ENCODE measurements around the gene CPAMD8.

CPAMD8 gene

GRCh38 chr19:16897029-16897855, 129.4 kb downstream of the CPAMD8 start:
- peak overlapping the region in 1 of 2 donors; percentile 75 for H3K4me3 ChIP-seq (ENCODE audit: low read depth in 1 of 2, low read length in 2 of 2)
- H3K9me3 ChIP-seq (ENCODE audit: control insufficient read depth in 1 of 2, low read length in 2 of 2) = no peaks in the 10 kb centered on the region
- no peaks in the 10 kb centered on the region for H3K36me3 ChIP-seq (ENCODE audit: control insufficient read depth in 1 of 2, insufficient read depth in 2 of 2, low read length in 2 of 2)
- H3K27ac ChIP-seq (ENCODE audit: low read length) = no peak overlapping the region
- peaks cover 0 to 6% of the 10 kb centered on the region in 2 donors for H3K4me1 ChIP-seq (ENCODE audit: control insufficient read depth in 1 of 2, insufficient read depth in 2 of 2, low read length in 2 of 2)
- H3K27me3 ChIP-seq (ENCODE audit: low read depth, low read length) = no peaks in the 10 kb centered on the region

- Histone ChIP-seq H3K27ac (ENCODE audit: low read length) (no peak overlapping the region), H3K9me3 (ENCODE audit: control insufficient read depth in 1 of 2, low read length in 2 of 2) (no peaks in the 10 kb centered on the region), H3K27me3 (ENCODE audit: low read depth, low read length) (no peaks in the 10 kb centered on the region), H3K4me1 (ENCODE audit: control insufficient read depth in 1 of 2, insufficient read depth in 2 of 2, low read length in 2 of 2) (peaks cover 0 to 6% of the 10 kb centered on the region in 2 donors), H3K36me3 (ENCODE audit: control insufficient read depth in 1 of 2, insufficient read depth in 2 of 2, low read length in 2 of 2) (no peaks in the 10 kb centered on the region), H3K4me3 (ENCODE audit: low read depth in 1 of 2, low read length in 2 of 2) (peak overlapping the region; percentile 30 to 67)
Observed at GRCh38 chr19:16896146-16897028, 130.2 kb downstream of the CPAMD8 start.

- H3K27me3 ChIP-seq (ENCODE audit: low read depth, low read length) = no peaks in the 10 kb centered on the region
- peak overlapping the region; percentile 18 to 67 for H3K4me3 ChIP-seq (ENCODE audit: low read depth in 1 of 2, low read length in 2 of 2)
- H3K27ac ChIP-seq (ENCODE audit: low read length) = no peak overlapping the region
Observed at GRCh38 chr19:16895467-16896145, 131.0 kb downstream of the CPAMD8 start.

GRCh38 chr19:16894080-16894479, 132.5 kb downstream of the CPAMD8 start:
- Histone ChIP-seq H3K9me3 (ENCODE audit: control insufficient read depth in 1 of 2, low read length in 2 of 2) (no peaks in the 10 kb centered on the region), H3K36me3 (ENCODE audit: control insufficient read depth in 1 of 2, insufficient read depth in 2 of 2, low read length in 2 of 2) (no peaks in the 10 kb centered on the region), H3K4me3 (ENCODE audit: low read depth in 1 of 2, low read length in 2 of 2) (no peak overlapping the region), H3K27me3 (ENCODE audit: low read depth, low read length) (no peaks in the 10 kb centered on the region), H3K27ac (ENCODE audit: low read length) (no peak overlapping the region), H3K4me1 (ENCODE audit: control insufficient read depth in 1 of 2, insufficient read depth in 2 of 2, low read length in 2 of 2) (peaks cover 0 to 6% of the 10 kb centered on the region in 2 donors)

More at GRCh38 chr19:16895467-16896145, 131.0 kb downstream of the CPAMD8 start:
- Histone ChIP-seq H3K9me3 (ENCODE audit: control insufficient read depth in 1 of 2, low read length in 2 of 2) (no peaks in the 10 kb centered on the region), H3K36me3 (ENCODE audit: control insufficient read depth in 1 of 2, insufficient read depth in 2 of 2, low read length in 2 of 2) (no peaks in the 10 kb centered on the region), H3K4me1 (ENCODE audit: control insufficient read depth in 1 of 2, insufficient read depth in 2 of 2, low read length in 2 of 2) (peaks cover 0 to 6% of the 10 kb centered on the region in 2 donors)

GRCh38 chr19:16893686-16893989, 133.0 kb downstream of the CPAMD8 start:
- no peak overlapping the region for H3K4me3 ChIP-seq (ENCODE audit: low read depth in 1 of 2, low read length in 2 of 2)
- peaks cover 0 to 6% of the 10 kb centered on the region in 2 donors for H3K4me1 ChIP-seq (ENCODE audit: control insufficient read depth in 1 of 2, insufficient read depth in 2 of 2, low read length in 2 of 2)
- no peak overlapping the region for H3K27ac ChIP-seq (ENCODE audit: low read length)
- H3K36me3 ChIP-seq (ENCODE audit: control insufficient read depth in 1 of 2, insufficient read depth in 2 of 2, low read length in 2 of 2) = no peaks in the 10 kb centered on the region
- H3K9me3 ChIP-seq (ENCODE audit: control insufficient read depth in 1 of 2, low read length in 2 of 2) = no peaks in the 10 kb centered on the region
- H3K27me3 ChIP-seq (ENCODE audit: low read depth, low read length) = no peaks in the 10 kb centered on the region

GRCh38 chr19:16892868-16893685, 133.5 kb downstream of the CPAMD8 start:
- H3K36me3 ChIP-seq (ENCODE audit: control insufficient read depth in 1 of 2, insufficient read depth in 2 of 2, low read length in 2 of 2) = no peaks in the 10 kb centered on the region
- H3K27me3 ChIP-seq (ENCODE audit: low read depth, low read length) = no peaks in the 10 kb centered on the region
- H3K9me3 ChIP-seq (ENCODE audit: control insufficient read depth in 1 of 2, low read length in 2 of 2) = no peaks in the 10 kb centered on the region
- no peak overlapping the region for H3K27ac ChIP-seq (ENCODE audit: low read length)
- peaks cover 0 to 6% of the 10 kb centered on the region in 2 donors for H3K4me1 ChIP-seq (ENCODE audit: control insufficient read depth in 1 of 2, insufficient read depth in 2 of 2, low read length in 2 of 2)
- H3K4me3 ChIP-seq (ENCODE audit: low read depth in 1 of 2, low read length in 2 of 2) = no peak overlapping the region

GRCh38 chr19:16892436-16892835, 134.2 kb downstream of the CPAMD8 start:
- Histone ChIP-seq H3K36me3 (ENCODE audit: control insufficient read depth in 1 of 2, insufficient read depth in 2 of 2, low read length in 2 of 2) (no peaks in the 10 kb centered on the region), H3K27me3 (ENCODE audit: low read depth, low read length) (no peaks in the 10 kb centered on the region), H3K4me3 (ENCODE audit: low read depth in 1 of 2, low read length in 2 of 2) (no peak overlapping the region), H3K9me3 (ENCODE audit: control insufficient read depth in 1 of 2, low read length in 2 of 2) (no peaks in the 10 kb centered on the region), H3K4me1 (ENCODE audit: control insufficient read depth in 1 of 2, insufficient read depth in 2 of 2, low read length in 2 of 2) (peaks cover 0 to 6% of the 10 kb centered on the region in 2 donors), H3K27ac (ENCODE audit: low read length) (no peak overlapping the region)

- H3K4me1 ChIP-seq (ENCODE audit: control insufficient read depth in 1 of 2, insufficient read depth in 2 of 2, low read length in 2 of 2) = peaks cover 0 to 6% of the 10 kb centered on the region in 2 donors
- H3K27ac ChIP-seq (ENCODE audit: low read length) = no peak overlapping the region
Observed at GRCh38 chr19:16891696-16892382, 134.8 kb downstream of the CPAMD8 start.

GRCh38 chr19:16890461-16891184, 136.0 kb downstream of the CPAMD8 start:
- Histone ChIP-seq H3K27ac (ENCODE audit: low read length) (no peak overlapping the region), H3K4me1 (ENCODE audit: control insufficient read depth in 1 of 2, insufficient read depth in 2 of 2, low read length in 2 of 2) (no peaks in the 10 kb centered on the region), H3K4me3 (ENCODE audit: low read depth in 1 of 2, low read length in 2 of 2) (no peak overlapping the region), H3K9me3 (ENCODE audit: control insufficient read depth in 1 of 2, low read length in 2 of 2) (no peaks in the 10 kb centered on the region), H3K27me3 (ENCODE audit: low read depth, low read length) (no peaks in the 10 kb centered on the region), H3K36me3 (ENCODE audit: control insufficient read depth in 1 of 2, insufficient read depth in 2 of 2, low read length in 2 of 2) (no peaks in the 10 kb centered on the region)

More at GRCh38 chr19:16891696-16892382, 134.8 kb downstream of the CPAMD8 start:
- no peaks in the 10 kb centered on the region for H3K27me3 ChIP-seq (ENCODE audit: low read depth, low read length)
- H3K4me3 ChIP-seq (ENCODE audit: low read depth in 1 of 2, low read length in 2 of 2) = no peak overlapping the region
- no peaks in the 10 kb centered on the region for H3K9me3 ChIP-seq (ENCODE audit: control insufficient read depth in 1 of 2, low read length in 2 of 2)
- H3K36me3 ChIP-seq (ENCODE audit: control insufficient read depth in 1 of 2, insufficient read depth in 2 of 2, low read length in 2 of 2) = no peaks in the 10 kb centered on the region
